ENCODE measurements around the gene SKI.

Gene SKI

GRCh38 chr1:2349806-2350205 is 121.7 kb downstream of the SKI start:
- no peak for DNase-seq (ENCODE audit: low read depth in 2 of 2, low spot score in 1 of 2)

- no peak for DNase-seq (ENCODE audit: low read depth in 2 of 2, low spot score in 1 of 2)
Observed at GRCh38 chr1:2350501-2350900, 122.4 kb downstream of the SKI start.

GRCh38 chr1:2350911-2351655 is 123.0 kb downstream of the SKI start:
- no peak for DNase-seq (ENCODE audit: low read depth in 2 of 2, low spot score in 1 of 2)

- DNase-seq (ENCODE audit: low read depth in 2 of 2, low spot score in 1 of 2) = no peak
Observed at GRCh38 chr1:2351723-2352122, 123.6 kb downstream of the SKI start.

- DNase-seq (ENCODE audit: low read depth in 2 of 2, low spot score in 1 of 2) = no peak
Observed at GRCh38 chr1:2352341-2352896, 124.3 kb downstream of the SKI start.

GRCh38 chr1:2352897-2353550 is 124.9 kb downstream of the SKI start:
- no peak for DNase-seq (ENCODE audit: low read depth in 2 of 2, low spot score in 1 of 2)

GRCh38 chr1:2353551-2354438 is 125.7 kb downstream of the SKI start:
- DNase-seq (ENCODE audit: low read depth in 2 of 2, low spot score in 1 of 2) = no peak

GRCh38 chr1:2354511-2355372 is 126.6 kb downstream of the SKI start:
- no peak for DNase-seq (ENCODE audit: low read depth in 2 of 2, low spot score in 1 of 2)

GRCh38 chr1:2355373-2356261 is 127.5 kb downstream of the SKI start:
- no peak for DNase-seq (ENCODE audit: low read depth in 2 of 2, low spot score in 1 of 2)

- no peak for DNase-seq (ENCODE audit: low read depth in 2 of 2, low spot score in 1 of 2)
Observed at GRCh38 chr1:2356401-2356800, 128.3 kb downstream of the SKI start.

- no peak for DNase-seq (ENCODE audit: low read depth in 2 of 2, low spot score in 1 of 2)
Observed at GRCh38 chr1:2356911-2357845, 129.1 kb downstream of the SKI start.

GRCh38 chr1:2358072-2358471 is 130.0 kb downstream of the SKI start:
- DNase-seq (ENCODE audit: low read depth in 2 of 2, low spot score in 1 of 2) = no peak

GRCh38 chr1:2358651-2359640 is 130.8 kb downstream of the SKI start:
- no peak for DNase-seq (ENCODE audit: low read depth in 2 of 2, low spot score in 1 of 2)
